Measurements from ENCODE around the gene RBFOX2. TPM values are rescaled to one million over a fixed set of nuclear protein-coding genes. Genes with fewer than 3 reads are reported as not detected.

Gene RBFOX2
- total and polyA plus RNA-seq, 2 donors (not counting 3 experiments of a cell fraction or from before 2014, with no cell fraction given), result 125 to 142 TPM

DNA sequence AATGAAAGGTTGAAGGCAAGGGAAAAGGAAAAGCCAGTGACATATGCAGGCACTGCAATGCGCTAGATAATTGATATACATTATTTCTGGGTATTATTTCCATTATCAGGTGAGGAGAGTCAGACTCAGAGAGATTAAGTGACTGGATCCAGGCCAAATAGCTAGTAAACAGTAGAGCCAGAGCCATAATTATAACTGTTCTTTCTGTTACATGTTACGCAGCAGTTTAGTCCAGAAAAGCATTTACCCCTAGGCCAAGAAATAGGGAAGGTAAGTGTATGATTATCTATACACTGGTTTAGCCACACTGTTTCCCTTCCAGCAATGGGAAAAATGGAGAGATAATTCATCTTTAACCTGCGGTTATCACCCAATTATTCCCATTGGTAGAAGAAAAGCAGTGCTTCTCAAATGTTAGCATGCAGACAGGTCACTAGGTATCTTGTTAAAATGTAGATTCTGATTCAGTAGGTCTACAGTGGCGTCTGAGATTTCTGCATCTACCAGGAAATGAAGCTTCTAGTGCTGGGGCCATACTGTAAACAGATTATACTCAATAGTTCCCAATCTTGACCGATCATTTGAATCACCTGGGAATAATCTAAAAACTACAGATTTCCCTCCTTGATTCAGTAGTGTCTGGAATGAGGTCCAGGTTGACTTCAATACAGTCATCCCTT, 69.4 kb downstream of the RBFOX2 start:
- Histone ChIP-seq H3K4me1 (ENCODE audit: control insufficient read depth, extremely low read depth, insufficient read depth, low read length) (peaks cover 36% of the 10 kb centered on the region), H3K4me3 (replicated peaks in 1 of 3; ENCODE audit: insufficient read depth in 1 of 3, low read depth in 1 of 3, low read length in 3 of 3) (no peak overlapping the region), H3K36me3 (ENCODE audit: control insufficient read depth in 2 of 2, extremely low read depth in 1 of 2, insufficient read depth in 2 of 2, low read length in 2 of 2) (no peaks in the 10 kb centered on the region), H3K9me1 (replicated peaks; ENCODE audit: control insufficient read depth, extremely low read depth, insufficient read depth, low read length) (peaks cover 4% of the 10 kb centered on the region), H3K9me3 (replicated peaks; ENCODE audit: control insufficient read depth, insufficient read depth, low read length) (no peaks in the 10 kb centered on the region), H3K4me2 (ENCODE audit: insufficient read depth, low read length) (no peak overlapping the region), H3K79me2 (ENCODE audit: control insufficient read depth, insufficient read depth, low read length) (peaks cover 48% of the 10 kb centered on the region), H3K27ac (ENCODE audit: insufficient read depth, low read depth, low read length) (no peak overlapping the region), H2AFZ (ENCODE audit: low read depth, low read length) (no peak overlapping the region), H3K9ac (replicated peaks; ENCODE audit: extremely low read depth, insufficient read depth, low read length) (no peak overlapping the region), H4K20me1 (replicated peaks; ENCODE audit: control insufficient read depth, extremely low read depth, insufficient read depth, low read length) (no peaks in the 10 kb centered on the region), H3K27me3 (ENCODE audit: control insufficient read depth in 2 of 2, insufficient read depth in 2 of 2, low read length in 2 of 2) (no peaks in the 10 kb centered on the region)
- FAIRE-seq (no peak), DNase-seq (ENCODE audit: low read depth, low spot score) (no peak)
- dilution Hi-C loops (cut with MboI; ENCODE audit: extremely low pct_ligation_motif_present, low sequenced_read_pairs), result no loop called here
- ChIA-PET POLR2A (no interaction called here), CTCF (interaction anchor here (0.8 to 2.8 kb wide), 3 partner anchors 21 to 107 kb away, joined by 3 to 17 read pairs (median 4); no protein-coding TSS in a partner anchor)
- no TSS peak for BruUV-seq (replicated peaks)
- TF ChIP-seq, protein P1, sequence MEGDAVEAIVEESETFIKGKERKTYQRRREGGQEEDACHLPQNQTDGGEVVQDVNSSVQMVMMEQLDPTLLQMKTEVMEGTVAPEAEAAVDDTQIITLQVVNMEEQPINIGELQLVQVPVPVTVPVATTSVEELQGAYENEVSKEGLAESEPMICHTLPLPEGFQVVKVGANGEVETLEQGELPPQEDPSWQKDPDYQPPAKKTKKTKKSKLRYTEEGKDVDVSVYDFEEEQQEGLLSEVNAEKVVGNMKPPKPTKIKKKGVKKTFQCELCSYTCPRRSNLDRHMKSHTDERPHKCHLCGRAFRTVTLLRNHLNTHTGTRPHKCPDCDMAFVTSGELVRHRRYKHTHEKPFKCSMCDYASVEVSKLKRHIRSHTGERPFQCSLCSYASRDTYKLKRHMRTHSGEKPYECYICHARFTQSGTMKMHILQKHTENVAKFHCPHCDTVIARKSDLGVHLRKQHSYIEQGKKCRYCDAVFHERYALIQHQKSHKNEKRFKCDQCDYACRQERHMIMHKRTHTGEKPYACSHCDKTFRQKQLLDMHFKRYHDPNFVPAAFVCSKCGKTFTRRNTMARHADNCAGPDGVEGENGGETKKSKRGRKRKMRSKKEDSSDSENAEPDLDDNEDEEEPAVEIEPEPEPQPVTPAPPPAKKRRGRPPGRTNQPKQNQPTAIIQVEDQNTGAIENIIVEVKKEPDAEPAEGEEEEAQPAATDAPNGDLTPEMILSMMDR (IDR thresholded peaks at IDR 0.05; ENCODE audit: extremely low read depth in 1 of 2, insufficient read depth in 1 of 2, low read depth in 1 of 2, low read length in 2 of 2), result no peak
- intact Hi-C loops (cut with micrococcal nuclease), result no loop called here

DNA sequence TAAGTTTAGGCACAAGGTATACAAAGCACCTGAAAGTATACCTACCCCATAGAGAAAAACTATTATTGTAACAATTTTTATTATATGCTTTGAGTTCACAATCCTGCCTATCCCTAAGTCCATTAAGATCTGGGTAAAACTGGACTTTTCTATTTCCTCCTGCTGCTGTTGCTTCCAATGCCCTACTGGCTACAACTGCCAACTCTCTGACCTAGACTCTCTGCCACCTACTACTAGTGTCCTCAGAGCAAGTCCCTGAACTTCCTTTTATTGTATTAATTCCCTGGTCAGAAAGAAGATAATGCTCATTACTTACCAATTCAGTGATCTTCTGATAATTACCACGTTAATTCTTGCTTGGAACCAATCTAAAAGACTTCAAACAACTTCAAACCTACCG, 70.3 kb downstream of the RBFOX2 start:
- no peak overlapping the region for H3K4me2 ChIP-seq (ENCODE audit: insufficient read depth, low read length)
- H3K9me3 ChIP-seq (replicated peaks; ENCODE audit: control insufficient read depth, insufficient read depth, low read length), result no peaks in the 10 kb centered on the region
- intact Hi-C loops (cut with micrococcal nuclease) (no loop called here), dilution Hi-C loops (cut with MboI; ENCODE audit: extremely low pct_ligation_motif_present, low sequenced_read_pairs) (no loop called here)
- peaks cover 40% of the 10 kb centered on the region for H3K4me1 ChIP-seq (ENCODE audit: control insufficient read depth, extremely low read depth, insufficient read depth, low read length)
- H3K79me2 ChIP-seq (ENCODE audit: control insufficient read depth, insufficient read depth, low read length), result peaks cover 44% of the 10 kb centered on the region
- H2AFZ ChIP-seq (ENCODE audit: low read depth, low read length), result no peak overlapping the region
- H3K27me3 ChIP-seq (ENCODE audit: control insufficient read depth in 2 of 2, insufficient read depth in 2 of 2, low read length in 2 of 2), result no peaks in the 10 kb centered on the region
- no peaks in the 10 kb centered on the region for H4K20me1 ChIP-seq (replicated peaks; ENCODE audit: control insufficient read depth, extremely low read depth, insufficient read depth, low read length)
- H3K27ac ChIP-seq (ENCODE audit: insufficient read depth, low read depth, low read length), result no peak overlapping the region
- ChIA-PET POLR2A (no interaction called here), CTCF (interaction anchor here (0.8 to 1.9 kb wide), 2 partner anchors 20 to 57 kb away, joined by 3 to 4 read pairs; no protein-coding TSS in a partner anchor)
- DNase-seq (ENCODE audit: low read depth, low spot score), result no peak
- no TSS peak for BruUV-seq (replicated peaks)
- H3K9me1 ChIP-seq (replicated peaks; ENCODE audit: control insufficient read depth, extremely low read depth, insufficient read depth, low read length), result peaks cover 4% of the 10 kb centered on the region
- FAIRE-seq, result no peak
- H3K9ac ChIP-seq (replicated peaks; ENCODE audit: extremely low read depth, insufficient read depth, low read length), result no peak overlapping the region
- no peak overlapping the region for H3K4me3 ChIP-seq (replicated peaks in 1 of 3; ENCODE audit: insufficient read depth in 1 of 3, low read depth in 1 of 3, low read length in 3 of 3)
- TF ChIP-seq, protein P2, sequence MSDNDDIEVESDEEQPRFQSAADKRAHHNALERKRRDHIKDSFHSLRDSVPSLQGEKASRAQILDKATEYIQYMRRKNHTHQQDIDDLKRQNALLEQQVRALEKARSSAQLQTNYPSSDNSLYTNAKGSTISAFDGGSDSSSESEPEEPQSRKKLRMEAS (IDR thresholded peaks at IDR 0.05; ENCODE audit: insufficient read depth, insufficient read length), result no peak
- TF ChIP-seq, protein P1 (IDR thresholded peaks at IDR 0.05; ENCODE audit: extremely low read depth in 1 of 2, insufficient read depth in 1 of 2, low read depth in 1 of 2, low read length in 2 of 2), result no peak
- TF ChIP-seq MYC (IDR thresholded peaks at IDR 0.05; ENCODE audit: low read depth, low read length) (no peak), GATA2 (IDR thresholded peaks at IDR 0.05; ENCODE audit: insufficient read depth, insufficient read length, low read depth, low read length) (no peak), FOS (IDR thresholded peaks at IDR 0.05; ENCODE audit: borderline replicate concordance, insufficient read depth, low read length) (no peak), EZH2 (IDR thresholded peaks at IDR 0.05; ENCODE audit: borderline replicate concordance, low read depth, low read length, severe bottlenecking) (no peak), JUN (IDR thresholded peaks at IDR 0.05; ENCODE audit: borderline replicate concordance, insufficient read depth, insufficient read length, low read depth) (no peak), POLR2A (IDR thresholded peaks at IDR 0.05; ENCODE audit: low read depth, low read length) (no peak), POLR2AphosphoS5 (IDR thresholded peaks at IDR 0.05; ENCODE audit: insufficient read depth, low read depth, low read length) (no peak)
- no peaks in the 10 kb centered on the region for H3K36me3 ChIP-seq (ENCODE audit: control insufficient read depth in 2 of 2, extremely low read depth in 1 of 2, insufficient read depth in 2 of 2, low read length in 2 of 2)
